ENCODE measurements around the gene CELF4. TPM values are rescaled to one million over a fixed set of nuclear protein-coding genes. Genes with fewer than 3 reads are reported as not detected.

CELF4 gene
- total RNA-seq, 1 experiment from 2014 or later, result not detected

DNA sequence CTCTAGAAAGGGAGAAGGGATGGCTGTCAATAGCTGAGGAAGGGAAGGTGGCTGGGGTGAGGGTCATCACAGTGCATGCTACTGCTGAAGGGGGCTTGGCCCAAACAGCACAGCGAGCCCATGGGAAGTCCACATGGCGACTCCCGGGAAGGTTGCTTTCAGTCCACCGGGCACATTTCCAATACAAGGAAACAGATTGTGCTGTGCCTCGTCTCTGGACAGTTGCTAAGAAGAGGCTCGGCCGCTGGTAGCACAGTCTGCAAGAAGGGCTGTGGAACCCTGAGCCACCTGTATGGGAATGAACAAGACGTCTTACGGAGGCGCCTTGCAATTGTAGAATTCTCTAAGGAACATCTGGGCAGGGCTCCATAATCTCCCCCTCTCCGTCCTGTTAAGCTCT is 123.1 kb downstream of the CELF4 start:
- DNase-seq (ENCODE audit: low spot score), result no peak

DNA sequence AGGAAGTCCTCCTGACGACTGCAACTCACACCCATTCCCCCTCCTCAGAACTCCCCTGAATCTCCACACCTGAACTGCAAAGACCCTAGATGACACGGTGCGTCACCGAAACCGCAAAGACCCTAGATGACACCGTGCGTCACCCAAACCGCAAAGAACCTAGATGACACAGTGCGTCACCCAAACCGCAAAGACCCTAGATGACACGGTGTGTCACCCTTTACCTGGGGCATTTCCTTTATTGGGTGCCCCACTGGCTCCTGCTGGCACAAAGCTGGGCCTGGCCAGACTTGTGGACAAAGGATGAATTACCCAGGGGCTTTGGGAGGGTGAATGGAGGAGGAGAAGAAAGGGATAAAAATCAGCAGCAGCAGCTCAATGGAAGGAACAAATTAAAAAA is 123.8 kb downstream of the CELF4 start:
- DNase-seq (ENCODE audit: low spot score), result no peak

DNA sequence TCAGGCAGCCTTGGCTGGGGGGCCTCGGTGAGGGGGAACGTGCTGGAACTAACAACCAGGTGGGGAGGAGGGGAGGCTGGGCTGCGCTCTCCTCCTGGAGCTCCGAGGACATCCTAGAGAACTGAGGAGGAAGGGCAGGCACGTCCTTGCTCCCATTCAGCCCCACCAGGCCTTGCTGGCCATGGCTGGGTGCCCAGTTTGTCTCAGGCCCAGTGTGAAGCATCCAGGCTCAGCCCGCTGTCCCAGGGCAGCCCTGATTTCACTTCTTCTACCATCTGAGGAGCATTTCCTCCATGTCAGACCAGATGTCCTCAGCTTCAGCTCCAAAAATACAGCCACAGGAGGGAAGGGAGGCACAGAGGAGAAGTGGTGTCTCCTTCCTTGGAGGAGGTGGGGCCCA is 125.4 kb downstream of the CELF4 start:
- DNase-seq (ENCODE audit: low spot score), result no peak

DNA sequence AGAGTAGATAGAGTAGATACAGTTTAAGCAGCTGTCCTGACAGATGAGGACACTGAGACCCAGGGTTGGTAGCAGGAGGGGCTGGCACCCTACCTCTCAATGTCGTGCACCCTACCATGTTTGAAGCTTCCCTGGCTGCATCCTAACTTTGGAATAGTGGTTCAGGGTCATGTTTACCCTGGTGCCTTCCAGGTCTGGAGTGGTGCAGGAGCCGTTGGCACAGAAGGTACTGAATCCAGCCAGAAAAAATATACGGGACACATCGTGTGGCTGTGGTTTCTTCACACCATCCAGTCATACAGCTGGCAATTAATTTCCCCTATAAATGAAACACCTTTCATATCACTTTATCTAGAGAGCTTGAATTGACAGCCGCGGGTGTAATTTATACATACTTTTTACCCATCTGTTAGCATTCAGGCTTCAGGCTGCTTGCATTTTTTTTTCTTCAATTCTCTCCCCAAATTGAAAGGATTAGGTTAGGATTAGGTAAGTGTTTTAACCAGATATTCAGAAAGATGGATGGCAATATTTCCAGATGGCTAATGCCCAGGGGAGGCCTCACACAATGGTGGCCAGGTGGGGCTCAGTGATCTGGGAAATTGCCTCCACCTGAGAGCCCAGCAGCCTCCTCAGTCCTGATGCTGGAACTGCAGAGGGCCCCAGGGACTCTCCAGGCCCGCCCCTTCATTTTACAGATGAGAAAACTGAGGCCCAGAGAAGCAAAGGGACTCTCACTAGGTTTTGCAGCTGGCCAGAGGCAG is 127.0 kb downstream of the CELF4 start:
- DNase-seq (ENCODE audit: low spot score), result no peak

DNA sequence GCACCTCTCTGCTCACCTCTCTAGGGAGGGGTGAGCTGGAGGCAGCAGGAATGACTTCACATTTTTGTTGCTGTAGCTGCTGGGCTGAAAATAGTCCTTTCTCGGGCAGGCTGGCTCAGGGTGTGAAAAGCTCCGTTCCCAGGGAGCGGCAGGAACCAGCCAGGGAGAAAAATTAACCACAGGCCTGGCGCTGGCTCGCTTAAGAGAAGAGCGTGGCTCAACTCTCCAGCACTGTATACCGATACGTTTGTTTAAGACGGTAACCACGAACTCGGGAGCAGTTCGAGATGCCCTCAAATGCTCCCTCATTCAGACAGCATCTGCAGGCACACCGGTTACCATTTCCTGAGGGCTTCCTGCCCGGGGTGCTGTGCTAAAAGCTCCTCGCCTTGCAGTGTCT is 129.6 kb downstream of the CELF4 start:
- DNase-seq (ENCODE audit: low spot score), result peak; percentile 22

DNA sequence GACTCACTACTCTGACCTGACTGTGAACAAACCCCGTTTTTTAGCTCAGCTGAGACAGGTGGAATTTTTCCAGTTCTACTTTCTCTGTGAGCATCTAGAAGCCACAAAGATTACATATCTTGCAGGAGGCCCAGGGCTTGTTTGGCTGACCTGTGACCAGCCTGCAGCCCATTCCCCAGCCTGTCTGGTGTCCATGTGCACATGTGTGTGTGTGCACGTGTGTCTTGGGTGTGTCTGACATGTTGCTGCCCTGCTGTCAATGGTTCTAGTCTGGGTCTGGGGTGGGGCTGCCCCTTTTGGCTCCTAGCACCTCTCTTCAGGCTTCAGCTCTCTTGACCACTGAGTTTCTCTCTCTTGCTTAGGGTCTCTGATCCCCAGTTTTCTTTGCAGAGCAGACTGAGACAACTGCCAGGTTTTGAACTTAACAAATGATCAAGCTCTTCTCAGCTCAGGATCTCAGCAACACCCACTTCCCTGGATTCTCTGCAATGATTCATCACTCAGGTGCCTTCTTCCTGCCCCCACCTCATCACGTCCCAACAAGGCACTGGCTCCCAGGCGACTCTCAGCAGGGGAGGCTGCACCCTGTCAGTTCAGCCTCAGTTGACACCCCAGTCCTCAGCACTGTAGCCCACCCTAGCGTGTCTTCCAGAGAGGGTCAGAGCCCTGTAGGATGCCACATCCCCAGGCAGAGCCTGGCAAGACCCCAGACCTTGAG is 130.3 kb downstream of the CELF4 start:
- DNase-seq (ENCODE audit: low spot score), result no peak

DNA sequence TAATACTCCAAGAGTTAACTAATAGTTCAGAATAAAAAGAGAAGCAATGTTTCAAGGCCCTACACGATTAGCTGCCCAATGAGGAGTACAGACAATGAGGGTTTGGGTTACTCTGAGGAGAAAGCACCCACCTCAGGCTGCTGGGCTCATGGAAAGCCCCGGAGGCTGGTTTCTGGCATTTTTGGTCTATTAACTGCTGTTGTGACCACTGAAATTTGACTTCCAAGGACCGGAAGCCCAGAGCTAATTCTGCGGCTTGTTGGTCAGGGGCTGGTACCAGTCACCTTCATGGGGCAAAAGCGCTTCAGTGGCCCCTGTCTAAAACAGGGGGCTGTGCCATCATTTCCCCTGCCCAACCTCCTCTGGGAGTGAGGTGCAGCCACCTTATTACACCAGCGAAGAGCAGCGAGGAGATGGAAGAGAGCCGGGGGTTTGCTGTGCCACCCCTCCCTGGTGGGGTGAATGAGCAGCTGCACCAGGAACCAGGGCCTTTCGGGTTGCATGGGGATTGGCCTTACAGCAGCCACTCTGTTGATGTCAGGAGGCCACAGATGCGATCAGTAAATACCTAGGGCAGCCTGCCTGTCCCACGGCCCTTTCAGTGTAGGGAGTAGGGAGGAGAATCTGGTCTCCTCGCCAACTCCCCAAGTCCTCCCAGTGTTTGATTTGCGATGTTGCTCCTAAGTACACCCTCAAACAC is 131.3 kb downstream of the CELF4 start:
- no peak for DNase-seq (ENCODE audit: low spot score)

DNA sequence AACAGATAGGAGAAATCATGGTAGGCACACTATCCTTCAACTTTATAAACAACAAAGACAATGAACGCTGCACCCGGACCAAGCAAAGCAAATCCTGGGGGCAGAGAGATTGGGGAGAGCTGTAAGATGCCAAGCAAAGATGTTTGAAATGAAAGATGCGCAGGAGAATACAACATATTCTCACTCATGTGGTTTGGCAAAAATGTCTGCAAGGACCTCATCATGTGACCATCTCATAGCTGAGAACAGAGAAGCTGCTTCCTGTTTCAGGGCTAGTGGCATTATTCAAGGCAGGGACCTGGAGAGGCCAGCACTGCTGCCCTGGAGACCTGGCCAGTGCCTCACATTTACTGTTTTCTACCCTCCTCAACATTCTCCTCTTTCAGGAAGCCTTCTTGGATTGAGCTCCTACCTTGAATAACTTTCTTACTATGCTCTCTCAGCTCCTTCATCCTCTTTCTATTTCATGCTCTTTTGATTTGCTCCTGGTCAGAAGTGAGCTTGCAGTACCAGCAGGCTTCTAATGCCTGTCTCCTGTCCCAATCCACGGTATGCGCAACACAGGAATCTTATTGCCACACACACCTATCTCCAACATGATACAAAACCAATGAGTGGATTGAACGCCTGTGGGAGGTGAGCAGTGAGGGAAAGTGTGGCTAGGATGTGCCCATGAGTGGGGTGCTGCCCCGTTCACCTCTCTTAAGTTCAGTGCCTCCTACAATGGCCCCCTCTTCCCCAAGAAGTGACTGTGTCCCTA is 133.0 kb downstream of the CELF4 start:
- no peak for DNase-seq (ENCODE audit: low spot score)

DNA sequence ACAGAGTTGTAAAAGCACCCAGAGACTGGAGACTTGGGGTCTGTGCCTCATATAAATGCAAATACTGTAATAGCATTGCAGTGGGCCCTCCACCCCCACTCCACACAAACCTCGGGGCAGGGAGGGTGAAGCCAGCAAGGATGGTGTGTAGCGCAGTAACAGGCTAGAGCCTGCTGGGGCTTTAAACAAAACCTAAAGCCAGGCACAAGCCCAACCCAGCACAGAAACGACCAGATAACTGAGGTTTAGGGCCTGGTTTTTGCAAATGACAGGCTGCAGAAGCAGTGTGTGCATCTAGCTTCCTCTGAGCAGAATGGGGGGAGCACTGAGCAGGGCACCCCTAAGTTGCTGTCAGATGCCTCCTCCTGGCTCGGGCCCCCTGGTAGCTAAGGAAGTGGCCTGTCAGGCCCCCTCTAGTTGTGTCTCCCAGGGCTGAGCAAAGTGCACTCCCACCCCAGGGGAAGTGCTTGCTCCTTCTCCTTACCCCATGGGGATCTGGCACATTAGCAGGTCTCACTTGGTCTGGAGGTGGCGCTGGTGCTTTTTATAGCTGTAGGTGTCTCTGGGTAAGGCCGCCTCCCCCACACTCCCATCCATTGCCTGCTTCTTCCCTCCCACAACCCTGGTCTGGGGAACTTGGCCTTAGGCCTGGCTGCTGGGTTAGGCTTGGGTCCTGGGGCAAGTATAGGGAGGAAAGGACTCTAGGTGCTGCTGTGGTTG is 135.1 kb downstream of the CELF4 start:
- DNase-seq (ENCODE audit: low spot score), result no peak

DNA sequence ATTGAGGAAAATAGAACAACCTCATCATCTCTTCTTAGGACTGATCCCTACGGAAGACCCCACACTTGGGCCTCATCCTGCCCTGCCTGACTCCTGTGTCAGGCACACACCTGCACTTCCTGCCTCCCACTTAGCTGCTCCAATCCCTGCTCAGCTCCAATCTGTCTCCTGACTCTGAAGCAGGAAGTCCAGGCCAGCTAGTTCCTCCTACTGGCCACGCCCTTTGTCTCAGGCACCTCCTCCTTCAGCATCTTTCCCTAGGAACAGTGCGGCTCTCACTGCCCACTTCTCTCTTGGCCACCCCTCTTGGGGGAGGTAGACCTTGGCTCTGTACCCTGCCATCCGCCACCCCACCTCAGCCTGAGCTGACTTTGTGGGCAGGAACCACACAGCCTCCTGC is 135.8 kb downstream of the CELF4 start:
- peak; percentile 28 for DNase-seq (ENCODE audit: low spot score)

DNA sequence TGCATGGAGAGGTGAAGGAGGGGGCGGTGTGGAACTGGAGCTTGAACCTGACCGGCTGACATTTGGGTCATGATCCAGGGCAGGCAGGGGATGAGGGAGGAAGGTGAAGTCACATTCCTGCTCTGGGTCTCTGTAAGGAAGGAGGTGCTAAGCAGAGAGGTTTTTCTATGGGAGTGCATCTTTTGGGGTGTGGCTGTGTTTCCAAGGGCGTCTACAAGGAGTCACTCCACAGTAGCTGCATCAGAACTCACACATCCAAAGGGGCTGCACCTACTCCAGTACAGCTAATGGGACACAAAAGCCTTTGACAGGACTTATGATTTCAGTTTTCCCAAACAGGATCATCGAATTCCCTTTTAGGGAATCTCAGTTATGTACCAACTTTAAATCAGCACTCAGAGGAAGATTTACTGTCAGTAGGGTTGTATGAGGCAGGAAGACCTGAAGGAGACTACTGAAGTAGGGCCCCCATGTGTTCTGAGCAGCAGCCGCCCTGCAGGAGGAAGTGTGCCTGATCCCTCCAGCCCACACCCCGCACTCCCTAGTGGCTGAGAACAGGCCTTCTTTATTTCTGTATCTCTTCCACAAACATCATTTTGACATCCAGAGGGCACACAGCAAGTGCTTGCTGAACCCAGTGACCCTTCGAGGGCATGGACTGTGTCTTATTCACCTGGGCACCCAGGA is 137.2 kb downstream of the CELF4 start:
- DNase-seq (ENCODE audit: low spot score), result no peak

DNA sequence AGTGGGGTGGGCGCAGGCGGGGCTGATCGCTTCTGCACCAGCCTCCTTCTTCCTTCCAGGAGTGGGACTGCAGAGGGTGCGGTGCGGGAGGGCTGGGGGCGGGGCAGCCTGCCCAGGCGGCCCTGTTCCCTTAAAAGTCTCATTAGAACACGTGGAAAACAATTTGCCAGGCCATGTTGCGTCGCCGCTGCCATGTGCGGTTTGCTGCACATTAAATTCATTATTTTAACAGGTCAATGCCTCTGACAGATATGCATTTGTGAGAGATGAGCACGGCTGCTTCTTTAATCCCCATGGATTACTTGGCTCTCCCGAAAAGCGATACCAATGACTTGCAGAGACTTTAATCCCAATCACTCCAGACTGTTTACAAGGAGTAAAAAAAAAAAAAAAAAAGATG is 139.0 kb downstream of the CELF4 start:
- DNase-seq (ENCODE audit: low spot score), result no peak

DNA sequence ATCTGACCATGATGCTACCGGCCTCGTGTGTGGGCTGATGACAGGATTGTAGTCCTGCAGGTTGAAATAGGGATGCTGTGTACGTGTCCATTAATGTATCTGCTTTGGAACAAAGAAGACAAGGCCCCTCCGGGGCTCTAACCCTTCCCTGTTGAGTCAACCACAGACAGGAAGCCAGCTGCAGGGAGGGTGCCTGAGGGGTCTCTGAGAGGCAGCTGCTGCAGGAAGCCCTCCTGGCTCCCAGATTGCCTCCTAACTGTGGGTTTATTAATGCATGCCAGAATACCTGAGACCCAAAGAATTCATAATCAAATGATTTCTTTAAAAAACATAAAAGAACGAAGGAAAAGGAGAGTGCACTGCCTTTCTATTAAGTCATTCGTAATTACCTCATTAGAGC is 140.4 kb downstream of the CELF4 start:
- no peak for DNase-seq (ENCODE audit: low spot score)

DNA sequence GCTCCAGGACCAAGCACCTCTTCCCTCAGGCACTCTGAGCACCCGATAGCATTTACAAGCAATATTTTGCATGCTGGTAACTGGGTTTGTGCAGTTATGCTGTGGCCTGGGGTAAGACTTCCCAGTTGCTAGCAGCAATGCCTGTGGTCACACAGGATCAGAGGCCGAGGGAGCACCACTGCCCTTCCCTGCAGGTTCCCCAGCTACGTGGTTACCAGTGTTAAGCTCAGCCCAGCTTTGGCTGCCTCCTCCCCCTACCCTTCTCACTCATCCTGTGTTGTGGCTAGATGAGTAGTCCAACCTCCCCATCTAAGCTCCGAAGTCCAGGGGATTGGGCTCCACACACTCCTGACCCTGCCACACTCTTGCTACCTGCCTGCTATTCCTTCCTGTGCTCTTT is 141.1 kb downstream of the CELF4 start:
- no peak for DNase-seq (ENCODE audit: low spot score)

DNA sequence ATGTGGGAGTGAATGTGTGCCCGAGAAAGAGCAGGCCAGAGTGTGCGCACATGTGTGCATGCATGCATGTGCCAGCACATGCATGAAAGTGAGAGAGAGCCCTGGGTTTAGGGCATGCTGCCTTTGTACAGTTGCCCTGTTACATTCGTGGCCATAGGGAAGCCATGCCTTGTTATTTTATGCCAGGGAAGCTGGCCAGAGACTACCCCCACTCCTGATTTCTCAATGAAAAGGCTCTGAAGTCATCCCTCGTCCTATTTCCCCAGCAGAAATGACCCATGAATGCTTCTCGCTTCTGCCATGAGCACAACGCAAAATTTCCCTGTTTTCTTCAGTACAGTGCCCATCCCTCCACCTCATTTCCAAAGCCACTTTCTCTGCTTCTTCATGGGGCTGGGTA is 143.0 kb downstream of the CELF4 start:
- DNase-seq (ENCODE audit: low spot score), result no peak

DNA sequence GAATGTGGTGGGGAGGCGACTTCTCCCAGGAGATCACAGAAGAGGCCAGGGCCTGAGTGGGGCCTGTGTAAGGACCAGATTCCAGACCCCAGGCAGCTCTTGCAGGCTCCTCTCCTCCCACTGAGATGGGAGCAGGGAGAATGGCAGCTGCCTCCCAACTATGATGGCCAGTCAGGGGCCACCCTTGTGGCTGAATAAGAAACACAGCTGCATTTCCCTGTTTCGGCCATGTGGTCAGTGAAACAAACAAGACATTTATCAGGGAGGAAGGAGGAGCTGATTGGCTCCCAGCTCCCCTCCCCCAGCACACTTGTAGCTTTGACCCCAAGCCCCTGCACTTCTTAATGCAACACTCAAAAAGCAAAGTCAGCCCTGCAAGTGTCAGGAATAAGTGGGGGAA is 143.5 kb downstream of the CELF4 start:
- no peak for DNase-seq (ENCODE audit: low spot score)

DNA sequence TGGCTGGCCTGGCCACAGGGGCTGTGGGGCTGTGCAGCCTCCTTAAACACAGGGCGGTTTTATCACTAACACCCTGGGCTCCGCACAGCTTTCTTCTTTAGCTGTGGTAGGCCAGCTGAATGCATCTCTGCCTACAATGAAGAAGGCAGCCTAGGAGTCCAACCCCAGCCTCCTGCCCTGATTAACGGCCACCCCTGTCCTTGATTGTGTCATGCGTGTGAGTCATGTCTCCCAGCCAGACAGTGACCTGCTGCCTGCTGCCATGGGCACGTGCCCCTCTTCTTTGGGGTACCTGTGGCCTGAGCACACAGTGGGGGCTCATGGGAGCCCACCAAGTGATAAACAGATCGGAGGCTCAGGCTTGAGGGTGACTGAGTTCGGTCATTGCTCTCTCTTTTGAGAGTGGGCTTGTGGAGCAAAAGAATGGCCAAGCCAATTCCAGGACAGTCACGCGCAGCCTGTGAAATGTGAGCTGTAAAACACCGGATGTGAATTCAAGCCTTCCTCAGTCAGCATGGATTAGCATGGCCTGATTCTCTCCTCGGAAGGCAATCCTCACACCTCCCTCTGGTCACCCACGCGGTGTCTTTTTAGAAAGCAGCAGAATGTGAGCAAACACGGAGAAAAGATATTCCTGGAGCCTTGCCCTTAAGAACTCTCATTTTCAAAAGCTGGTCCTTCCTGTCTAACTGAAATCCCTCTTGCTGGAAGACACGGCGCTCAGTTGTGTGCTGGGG is 144.1 kb downstream of the CELF4 start:
- DNase-seq (ENCODE audit: low spot score), result no peak

DNA sequence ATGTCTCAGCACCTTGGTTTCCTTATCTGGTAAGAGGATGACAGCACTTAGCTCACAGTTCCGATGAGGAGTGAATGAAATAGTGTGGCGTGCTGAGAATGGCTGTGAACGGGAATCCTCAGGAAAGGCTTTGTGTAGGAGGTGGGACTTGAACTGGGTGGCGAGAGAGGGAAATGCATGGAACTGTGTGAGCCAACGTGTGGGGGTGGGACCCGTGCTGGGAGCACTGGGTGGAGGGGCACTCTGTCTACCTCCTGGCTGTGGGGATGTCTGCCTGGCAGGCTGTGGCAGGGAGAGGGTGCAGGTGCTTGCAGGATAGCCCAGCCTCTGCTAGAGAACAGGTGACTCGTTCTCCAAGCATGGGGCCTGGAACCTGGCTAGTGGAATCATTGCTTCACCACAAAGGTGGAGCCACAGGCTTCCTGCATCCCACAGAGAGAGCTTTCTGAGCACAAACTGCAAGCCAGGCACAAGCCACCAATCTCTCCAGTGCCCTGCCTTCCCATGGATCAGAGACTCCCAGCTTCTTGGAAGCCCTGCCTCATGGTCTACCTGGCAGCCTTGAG is 145.2 kb downstream of the CELF4 start:
- no peak for DNase-seq (ENCODE audit: low spot score)

DNA sequence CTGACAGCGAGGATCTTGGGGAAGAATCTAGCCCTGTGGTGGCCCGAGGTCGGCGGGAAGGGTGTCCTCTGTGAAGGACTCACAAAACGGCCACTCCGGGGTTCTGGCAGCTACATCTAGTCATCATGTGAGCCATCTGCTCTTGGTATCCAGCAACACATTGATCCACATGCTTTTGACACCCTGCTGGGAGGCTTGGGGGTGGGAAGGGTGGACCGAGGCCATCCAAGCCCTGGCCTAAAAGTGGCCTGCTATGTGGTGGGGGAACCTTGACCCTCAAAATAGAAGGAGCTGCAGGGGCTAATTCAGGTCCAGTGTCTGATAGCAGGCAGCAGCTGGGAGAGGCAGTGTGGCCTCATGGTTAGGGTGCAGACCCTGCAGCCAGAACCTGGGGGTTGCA is 145.7 kb downstream of the CELF4 start:
- no peak for DNase-seq (ENCODE audit: low spot score)

DNA sequence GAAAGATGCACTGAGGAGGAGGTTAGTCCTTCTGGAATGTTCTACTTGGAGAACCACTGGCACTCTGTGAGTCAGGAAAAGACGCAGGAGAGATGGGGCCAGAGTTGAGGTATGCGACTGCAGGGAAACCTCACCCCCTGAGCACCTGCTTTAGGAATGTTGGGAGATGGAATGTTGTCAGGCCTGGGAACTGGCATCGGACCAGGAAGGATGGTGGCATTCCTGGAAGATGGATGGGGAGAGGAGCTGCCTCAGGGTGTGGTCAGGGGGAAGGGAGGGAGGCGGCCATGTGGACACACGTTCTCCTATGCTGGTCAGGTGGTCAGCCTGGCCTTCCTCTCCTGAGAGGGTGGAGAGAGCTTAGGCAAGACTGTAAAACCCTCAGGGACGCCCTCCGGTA is 146.3 kb downstream of the CELF4 start:
- peak; percentile 35 for DNase-seq (ENCODE audit: low spot score)

All from H4 (cell line).